ENCODE data around the gene KNTC1.

DNA sequence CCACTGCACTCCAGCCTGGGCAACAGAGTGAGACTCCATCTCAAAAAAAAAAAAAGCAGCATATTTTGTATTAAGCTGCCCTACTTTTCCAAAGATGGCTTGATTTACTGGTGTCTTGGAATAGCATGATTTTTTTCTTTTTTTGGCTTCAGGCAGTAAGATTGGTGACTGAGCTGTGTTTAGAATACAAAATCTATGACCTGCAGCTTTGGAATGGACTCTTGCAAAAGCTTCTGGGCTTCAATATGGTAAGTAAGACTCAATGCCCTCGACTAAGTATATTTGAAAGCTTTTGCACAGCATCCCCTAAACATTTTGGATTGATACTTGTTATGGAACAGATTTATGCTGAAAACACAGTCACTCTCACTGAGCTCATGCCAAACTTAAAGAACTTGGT, 87.8 kb downstream of the KNTC1 start:
- TF ChIP-seq CTCF (conservative IDR thresholded peaks at IDR 0.05; ENCODE audit: low read length) (no peak), EZH2phosphoT487 (IDR thresholded peaks at IDR 0.05; ENCODE audit: borderline replicate concordance) (no peak)
